NB4 (cell line): ENCODE results near the gene PCDHA1.

Experiments
- CTCF ChIP-seq: IDR thresholded peaks from one replicate; pipeline ENCODE4 v1.5.1; 2012; ENCODE audit warnings: low read depth, low read length
- MAX ChIP-seq: IDR thresholded peaks from 2 replicates; pipeline ENCODE4 v1.6.1; 2011; ENCODE audit warnings: low read depth, low read length
- POLR2A ChIP-seq: IDR thresholded peaks from 2 replicates; pipeline ENCODE4 v1.6.1; 2011; ENCODE audit warnings: mild to moderate bottlenecking; ENCODE audit not compliant: insufficient read length; ENCODE audit errors: extremely low read depth

GRCh38 chr5:140992828-140993227 is 206.9 kb downstream of the PCDHA1 start:
- TF ChIP-seq POLR2A = no peak
- TF ChIP-seq CTCF = no peak
- no peak for TF ChIP-seq MAX
